ENCODE measurements around the gene F2RL3. TPM values are rescaled to one million over a fixed set of nuclear protein-coding genes. Genes with fewer than 3 reads are reported as not detected.

The F2RL3 gene
- total RNA-seq, 1 donor from 2014 or later: not detected

DNA sequence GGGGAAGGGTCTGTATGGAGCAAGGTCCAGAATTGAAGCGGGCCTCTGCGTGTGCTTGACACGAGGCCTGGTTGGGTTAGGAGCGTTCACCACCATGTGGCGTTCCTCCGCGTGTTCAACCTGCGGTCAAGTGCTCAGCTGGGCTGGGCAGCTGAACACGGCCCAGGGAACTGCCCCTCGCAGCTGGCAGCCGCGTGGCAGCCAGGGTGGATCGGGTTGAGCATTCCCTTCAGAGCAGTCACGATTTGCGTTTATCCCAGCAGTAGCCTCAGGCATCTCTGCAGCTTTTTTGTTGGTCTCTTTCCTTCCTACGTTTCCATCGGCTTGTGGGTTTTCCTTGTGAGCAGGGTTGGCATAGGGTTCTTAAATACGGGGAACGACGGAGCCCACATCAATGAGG is 28.7 kb upstream of the F2RL3 start:
- Mint-ChIP-seq H3K27ac (ENCODE audit: unreplicated experiment) (no peak overlapping the region), H3K9me3 (ENCODE audit: unreplicated experiment) (peaks cover 1% of the 10 kb centered on the region), H3K36me3 (ENCODE audit: unreplicated experiment) (no peaks in the 10 kb centered on the region), H3K27me3 (ENCODE audit: unreplicated experiment) (peaks cover 5% of the 10 kb centered on the region), H3K4me1 (ENCODE audit: low read depth, unreplicated experiment) (peaks cover 12% of the 10 kb centered on the region), H3K4me3 (ENCODE audit: unreplicated experiment) (no peak overlapping the region)
- no peak for TF ChIP-seq CTCF (IDR thresholded peaks at IDR 0.05; ENCODE audit: partially characterized antibody, unreplicated experiment)
- no peak for DNase-seq

- Mint-ChIP-seq H3K27ac (ENCODE audit: unreplicated experiment) (peak overlapping the region; percentile 33), H3K9me3 (ENCODE audit: unreplicated experiment) (peaks cover 1% of the 10 kb centered on the region), H3K36me3 (ENCODE audit: unreplicated experiment) (no peaks in the 10 kb centered on the region), H3K27me3 (ENCODE audit: unreplicated experiment) (peaks cover 5% of the 10 kb centered on the region), H3K4me1 (ENCODE audit: low read depth, unreplicated experiment) (peaks cover 12% of the 10 kb centered on the region), H3K4me3 (ENCODE audit: unreplicated experiment) (no peak overlapping the region)
- no peak for TF ChIP-seq CTCF (IDR thresholded peaks at IDR 0.05; ENCODE audit: partially characterized antibody, unreplicated experiment)
- DNase-seq: no peak
Observed at GRCh38 chr19:16861011-16861410, 27.8 kb upstream of the F2RL3 start.

DNA sequence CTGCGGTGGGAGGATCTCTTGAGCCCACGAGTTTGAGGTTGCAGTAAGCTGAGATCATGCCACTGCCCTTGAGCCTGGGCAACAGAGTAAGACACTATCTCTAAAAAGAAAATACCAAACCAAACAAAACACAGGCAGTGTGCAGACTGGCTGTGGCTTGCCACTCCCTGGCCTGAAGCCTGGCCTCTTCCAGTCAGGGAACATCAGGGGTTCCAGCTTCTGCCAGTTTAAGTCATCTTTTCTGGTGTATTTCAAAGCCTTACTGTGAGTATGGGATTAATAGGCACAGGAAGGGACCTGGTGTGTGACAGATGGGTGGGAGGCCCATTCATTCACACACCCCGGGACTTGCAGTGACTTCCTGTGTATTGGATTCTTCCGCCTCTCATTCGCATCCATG is 27.0 kb upstream of the F2RL3 start:
- peaks cover 4% of the 10 kb centered on the region for H3K36me3 Mint-ChIP-seq (ENCODE audit: unreplicated experiment)
- no peak for TF ChIP-seq CTCF (IDR thresholded peaks at IDR 0.05; ENCODE audit: partially characterized antibody, unreplicated experiment)
- no peak overlapping the region for H3K27ac Mint-ChIP-seq (ENCODE audit: unreplicated experiment)

DNA sequence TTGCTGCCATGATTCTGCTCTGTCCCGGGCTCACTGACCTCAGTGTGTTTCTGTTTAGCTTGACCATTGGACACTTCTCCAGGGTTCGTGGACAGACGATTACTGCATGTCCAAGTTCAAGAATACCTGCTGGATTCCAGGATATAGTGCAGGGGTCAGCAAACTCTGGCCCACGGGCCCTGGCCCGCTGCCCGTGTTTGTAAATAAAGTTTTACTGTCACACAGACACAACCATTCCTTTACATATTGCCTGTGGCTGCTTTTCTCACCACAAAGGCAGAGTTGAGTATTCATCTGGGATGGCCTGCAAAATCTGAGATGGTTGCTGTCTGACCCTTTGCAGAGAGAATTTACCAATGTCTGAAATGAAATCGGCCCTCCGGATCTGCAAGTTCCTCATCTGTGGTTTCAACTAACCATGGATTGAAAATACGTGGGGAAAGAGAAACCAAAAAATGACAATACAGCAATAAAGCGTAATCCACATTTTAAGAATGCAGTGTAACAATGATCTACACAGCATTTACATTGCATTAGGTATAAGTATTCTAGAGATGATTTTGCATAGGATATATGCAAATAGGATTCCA is 25.9 kb upstream of the F2RL3 start:
- Mint-ChIP-seq H3K27me3 (ENCODE audit: unreplicated experiment) (peaks cover 5% of the 10 kb centered on the region), H3K36me3 (ENCODE audit: unreplicated experiment) (peaks cover 4% of the 10 kb centered on the region), H3K4me1 (ENCODE audit: low read depth, unreplicated experiment) (peaks cover 12% of the 10 kb centered on the region), H3K9me3 (ENCODE audit: unreplicated experiment) (peaks cover 1% of the 10 kb centered on the region), H3K4me3 (ENCODE audit: unreplicated experiment) (no peak overlapping the region), H3K27ac (ENCODE audit: unreplicated experiment) (no peak overlapping the region)
- DNase-seq: no peak
- no peak for TF ChIP-seq CTCF (IDR thresholded peaks at IDR 0.05; ENCODE audit: partially characterized antibody, unreplicated experiment)

More for the DNA sequence above, 27.0 kb upstream of the F2RL3 start:
- H3K27me3 Mint-ChIP-seq (ENCODE audit: unreplicated experiment): peaks cover 5% of the 10 kb centered on the region
- peaks cover 1% of the 10 kb centered on the region for H3K9me3 Mint-ChIP-seq (ENCODE audit: unreplicated experiment)
- DNase-seq: no peak
- peak overlapping the region; percentile 2 for H3K4me3 Mint-ChIP-seq (ENCODE audit: unreplicated experiment)
- peaks cover 12% of the 10 kb centered on the region for H3K4me1 Mint-ChIP-seq (ENCODE audit: low read depth, unreplicated experiment)

DNA sequence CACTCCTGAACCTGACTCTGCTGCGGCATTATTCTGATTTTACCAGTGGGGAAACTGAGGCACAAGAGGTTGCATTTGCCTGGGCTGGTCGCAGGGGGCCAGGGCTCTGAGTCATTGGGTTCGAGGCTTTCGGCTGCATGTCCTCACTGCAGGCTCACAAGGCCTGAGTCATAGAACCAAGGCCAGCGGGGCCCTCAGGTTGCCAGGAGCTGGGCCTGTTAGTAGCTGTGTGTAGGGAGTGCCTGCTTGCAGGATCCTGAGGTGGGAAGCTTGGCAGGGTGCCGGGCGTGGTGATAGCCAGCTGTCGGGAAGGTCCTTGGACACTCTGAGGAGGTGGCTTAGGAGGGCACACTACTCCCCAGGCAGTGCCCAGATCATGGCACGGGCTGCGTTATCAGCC is 21.6 kb upstream of the F2RL3 start:
- H3K27me3 Mint-ChIP-seq (ENCODE audit: unreplicated experiment): no peaks in the 10 kb centered on the region
- H3K9me3 Mint-ChIP-seq (ENCODE audit: unreplicated experiment): no peaks in the 10 kb centered on the region
- H3K36me3 Mint-ChIP-seq (ENCODE audit: unreplicated experiment): peaks cover 4% of the 10 kb centered on the region
- DNase-seq: no peak
- peaks cover under 1% of the 10 kb centered on the region for H3K4me1 Mint-ChIP-seq (ENCODE audit: low read depth, unreplicated experiment)
- H3K4me3 Mint-ChIP-seq (ENCODE audit: unreplicated experiment): no peak overlapping the region
- no peak overlapping the region for H3K27ac Mint-ChIP-seq (ENCODE audit: unreplicated experiment)
- no peak for TF ChIP-seq CTCF (IDR thresholded peaks at IDR 0.05; ENCODE audit: partially characterized antibody, unreplicated experiment)
